ENCODE results near the gene ZNF407. TPM values are rescaled to one million over a fixed set of nuclear protein-coding genes. Genes with fewer than 3 reads are reported as not detected.

Gene ZNF407
- total RNA-seq, 1 donor from 2014 or later, result 31.4 TPM

- DNase-seq, result no peak
These were observed 28.6 kb downstream of the ZNF407 start for GRCh38 chr18:74626049-74626874.

GRCh38 chr18:74630804-74631203 is 33.1 kb downstream of the ZNF407 start:
- no peak for DNase-seq

GRCh38 chr18:74631212-74631611 is 33.5 kb downstream of the ZNF407 start:
- no peak for DNase-seq

- DNase-seq, result no peak
These were observed 34.1 kb downstream of the ZNF407 start for GRCh38 chr18:74631623-74632350.

- DNase-seq, result no peak
These were observed 34.6 kb downstream of the ZNF407 start for GRCh38 chr18:74632351-74632679.

GRCh38 chr18:74632856-74633255 is 35.2 kb downstream of the ZNF407 start:
- DNase-seq, result no peak

- DNase-seq, result no peak
These were observed 36.1 kb downstream of the ZNF407 start for GRCh38 chr18:74633652-74634352.

- DNase-seq, result no peak
These were observed 37.7 kb downstream of the ZNF407 start for GRCh38 chr18:74635224-74635975.

GRCh38 chr18:74637070-74637469 is 39.4 kb downstream of the ZNF407 start:
- no peak for DNase-seq

GRCh38 chr18:74638210-74638609 is 40.5 kb downstream of the ZNF407 start:
- DNase-seq, result no peak

GRCh38 chr18:74644713-74645112 is 47.0 kb downstream of the ZNF407 start:
- DNase-seq, result no peak

- no peak for DNase-seq
These were observed 48.0 kb downstream of the ZNF407 start for GRCh38 chr18:74645679-74646078.

GRCh38 chr18:74651327-74652128 is 53.9 kb downstream of the ZNF407 start:
- DNase-seq, result no peak

- DNase-seq, result no peak
These were observed 54.8 kb downstream of the ZNF407 start for GRCh38 chr18:74652392-74652988.

GRCh38 chr18:74654638-74655037 is 57.0 kb downstream of the ZNF407 start:
- no peak for DNase-seq

- no peak for DNase-seq
These were observed 63.3 kb downstream of the ZNF407 start for GRCh38 chr18:74661008-74661407.

GRCh38 chr18:74661691-74662090 is 64.0 kb downstream of the ZNF407 start:
- DNase-seq, result no peak

GRCh38 chr18:74662622-74663021 is 65.0 kb downstream of the ZNF407 start:
- no peak for DNase-seq

- DNase-seq, result no peak
These were observed 67.7 kb downstream of the ZNF407 start for GRCh38 chr18:74665346-74665745.

GRCh38 chr18:74665905-74666304 is 68.2 kb downstream of the ZNF407 start:
- DNase-seq, result no peak

GRCh38 chr18:74669136-74669798 is 71.6 kb downstream of the ZNF407 start:
- no peak for DNase-seq

Data from occipital lobe (tissue), 2 donors.